HEK293 (cell line): ENCODE data around the gene DENND2A.
A peak's percentile ranks its signal among the peaks of the same experiment; 100 is the strongest.

Source experiments
- BCL6B ChIP-seq: fragments of 450-650 bp; formaldehyde crosslinking; IDR thresholded peaks from 2 replicates; pipeline ENCODE4 v1.5.1; 2017; ENCODE audit warnings: missing biosample characterization, missing genetic modification characterization
- FEZF1 ChIP-seq: fragments of 450-650 bp; formaldehyde crosslinking; IDR thresholded peaks from 2 replicates; pipeline ENCODE4 v1.5.1; 2016; ENCODE audit warnings: missing biosample characterization, missing genetic modification characterization
- GLI4 ChIP-seq: fragments of 450-650 bp; formaldehyde crosslinking; IDR thresholded peaks from 2 replicates; pipeline ENCODE4 v1.5.1; 2016; ENCODE audit warnings: missing biosample characterization, missing genetic modification characterization
- HIC1 ChIP-seq: fragments of 450-650 bp; formaldehyde crosslinking; IDR thresholded peaks from 2 replicates; pipeline ENCODE4 v1.5.1; 2016; ENCODE audit warnings: missing biosample characterization, missing genetic modification characterization
- KLF10 ChIP-seq: fragments of 450-650 bp; IDR thresholded peaks from 2 replicates; pipeline ENCODE4 v1.5.1; 2018; ENCODE audit warnings: missing biosample characterization, mild to moderate bottlenecking, missing genetic modification characterization
- KLF7 ChIP-seq: fragments of 450-650 bp; formaldehyde crosslinking; IDR thresholded peaks from 2 replicates; pipeline ENCODE4 v1.5.1; 2016; ENCODE audit warnings: missing biosample characterization, missing genetic modification characterization, borderline replicate concordance
- KLF9 ChIP-seq: fragments of 450-650 bp; formaldehyde crosslinking; IDR thresholded peaks from 2 replicates; pipeline ENCODE4 v1.5.1; 2016; ENCODE audit warnings: missing biosample characterization, missing genetic modification characterization, low read depth
- OSR2 ChIP-seq: fragments of 450-650 bp; formaldehyde crosslinking; IDR thresholded peaks from 2 replicates; pipeline ENCODE4 v1.5.1; 2016; ENCODE audit warnings: missing biosample characterization, missing genetic modification characterization
- PATZ1 ChIP-seq: fragments of 450-650 bp; formaldehyde crosslinking; IDR thresholded peaks from 2 replicates; pipeline ENCODE4 v1.5.1; 2016; ENCODE audit warnings: missing biosample characterization, missing genetic modification characterization
- PRDM1 ChIP-seq: fragments of 450-650 bp; formaldehyde crosslinking; IDR thresholded peaks from 2 replicates; pipeline ENCODE4; 2016; ENCODE audit warnings: missing biosample characterization, missing genetic modification characterization
- SETDB1 ChIP-seq: IDR thresholded peaks from one replicate; pipeline ENCODE4 v1.6.1; 2017; ENCODE audit warnings: mild to moderate bottlenecking, low read length, moderate library complexity, mixed read lengths; ENCODE audit not compliant: insufficient read length
- TRIM28 ChIP-seq: IDR thresholded peaks from 2 replicates; pipeline ENCODE4 v1.6.1; 2011; ENCODE audit warnings: low read length, control low read depth, borderline replicate concordance
- ZBTB26 ChIP-seq: fragments of 450-650 bp; formaldehyde crosslinking; optimal IDR thresholded peaks from 2 replicates; pipeline ENCODE3; 2016; ENCODE audit warnings: missing biosample characterization, mild to moderate bottlenecking, missing genetic modification characterization
- ZNF155 ChIP-seq: fragments of 450-650 bp; formaldehyde crosslinking; IDR thresholded peaks from 2 replicates; pipeline ENCODE4 v1.5.1; 2016; ENCODE audit warnings: missing biosample characterization, missing genetic modification characterization
- ZNF169 ChIP-seq: fragments of 450-650 bp; formaldehyde crosslinking; IDR thresholded peaks from 2 replicates; pipeline ENCODE4 v1.5.1; 2016; ENCODE audit warnings: missing biosample characterization, missing genetic modification characterization
- ZNF449 ChIP-seq: fragments of 450-650 bp; formaldehyde crosslinking; IDR thresholded peaks from 2 replicates; pipeline ENCODE4 v1.5.1; 2017; ENCODE audit warnings: missing biosample characterization, mild to moderate bottlenecking, missing genetic modification characterization, moderate library complexity
- ZNF513 ChIP-seq: fragments of 450-650 bp; IDR thresholded peaks from 2 replicates; pipeline ENCODE4 v1.5.1; 2018; ENCODE audit warnings: missing biosample characterization, missing genetic modification characterization
- ZNF544 ChIP-seq: fragments of 450-650 bp; formaldehyde crosslinking; IDR thresholded peaks from 2 replicates; pipeline ENCODE4 v1.5.0; 2017; ENCODE audit warnings: missing biosample characterization, missing genetic modification characterization
- ZNF639 ChIP-seq: fragments of 450-650 bp; formaldehyde crosslinking; IDR thresholded peaks from 2 replicates; pipeline ENCODE4 v1.5.1; 2016; ENCODE audit warnings: missing biosample characterization, missing genetic modification characterization
- ZNF645 ChIP-seq: fragments of 450-650 bp; formaldehyde crosslinking; IDR thresholded peaks from 2 replicates; pipeline ENCODE4; 2016; ENCODE audit warnings: missing biosample characterization, missing genetic modification characterization
- ZNF658 ChIP-seq: fragments of 450-650 bp; formaldehyde crosslinking; IDR thresholded peaks from 2 replicates; pipeline ENCODE4; 2016; ENCODE audit warnings: missing biosample characterization, missing genetic modification characterization
- ZNF670 ChIP-seq: fragments of 450-650 bp; formaldehyde crosslinking; IDR thresholded peaks from 2 replicates; pipeline ENCODE4 v1.5.1; 2016; ENCODE audit warnings: missing biosample characterization, missing genetic modification characterization, low read depth
- ZNF692 ChIP-seq: fragments of 450-650 bp; formaldehyde crosslinking; IDR thresholded peaks from 2 replicates; pipeline ENCODE4 v1.5.1; 2016; ENCODE audit warnings: missing biosample characterization, missing genetic modification characterization
- ZNF707 ChIP-seq: fragments of 450-650 bp; formaldehyde crosslinking; IDR thresholded peaks from 2 replicates; pipeline ENCODE4 v1.5.1; 2016; ENCODE audit warnings: missing biosample characterization, missing genetic modification characterization
- ZNF837 ChIP-seq: fragments of 450-650 bp; formaldehyde crosslinking; IDR thresholded peaks from 2 replicates; pipeline ENCODE4 v1.5.1; 2016; ENCODE audit warnings: missing biosample characterization, missing genetic modification characterization

The DENND2A gene

GRCh38 chr7:140541513-140542227, 98.9 kb downstream of the DENND2A start (continued):
- TF ChIP-seq BCL6B (tag by site-specific recombination): no peak
- TF ChIP-seq ZNF513 (tag by site-specific recombination): no peak
- no peak for TF ChIP-seq KLF7
- no peak for TF ChIP-seq ZNF707 (tag by site-specific recombination)
- peak; percentile 20 for TF ChIP-seq ZBTB26
- no peak for TF ChIP-seq ZNF670 (tag by site-specific recombination)
- peak; percentile 77; the same call in 1 of the 2 replicates for TF ChIP-seq TRIM28
- TF ChIP-seq ZNF169 (tag by site-specific recombination): no peak
- TF ChIP-seq SETDB1: no peak
- TF ChIP-seq ZNF837: no peak
- TF ChIP-seq KLF10 (tag by site-specific recombination): peak; percentile 41; the same call in 1 of the 2 replicates
- TF ChIP-seq KLF9 (tag by site-specific recombination): peak; percentile 69
- TF ChIP-seq ZNF155 (tag by site-specific recombination): no peak
- TF ChIP-seq ZNF639 (tag by site-specific recombination): no peak; the same call in 1 of the 2 replicates
- TF ChIP-seq PRDM1 (tag by site-specific recombination): no peak
- peak; percentile 64 for TF ChIP-seq FEZF1 (tag by site-specific recombination)
- TF ChIP-seq ZNF692 (tag by site-specific recombination): 0 out of 2 replicates have a peak, but pooled peaks have one; percentile 37
- no peak for TF ChIP-seq ZNF449 (tag by site-specific recombination)
- TF ChIP-seq PATZ1 (tag by site-specific recombination): peak; percentile 51
- TF ChIP-seq ZNF544 (tag by site-specific recombination): no peak
- TF ChIP-seq GLI4 (tag by site-specific recombination): no peak
- TF ChIP-seq HIC1 (tag by site-specific recombination): 0 out of 2 replicates have a peak, but pooled peaks have one; percentile 22
- TF ChIP-seq ZNF645 (tag by site-specific recombination): no peak
- peak; percentile 82 for TF ChIP-seq OSR2 (tag by site-specific recombination)
- TF ChIP-seq ZNF658 (tag by site-specific recombination): no peak
